Activated B cell treated with CpG ODN at 0.5 μM for 24 hours (primary cell): ENCODE results near the gene UTP25. TPM values are rescaled to one million over a fixed set of nuclear protein-coding genes. Genes with fewer than 3 reads are reported as not detected.

Experiments
- ATAC-seq: fragments of 200-7000 bp; cut with Tn5 transposase; one replicate; pipeline ENCODE4 v1.10.0; 2021; ENCODE audit warnings: low read depth, mild to moderate bottlenecking, moderate library complexity
- CTCF ChIA-PET: fragments of 350-600 bp; sonication (Branson Sonifier 250); formaldehyde crosslinking; loops from one replicate; lab custom pipeline; 2021; ENCODE audit warnings: antibody characterized with exemption; lab: Charles Lee
- POLR2A ChIA-PET: fragments of 350-600 bp; sonication (Branson Sonifier 250); formaldehyde crosslinking; loops from one replicate; lab custom pipeline; 2021; ENCODE audit warnings: antibody characterized with exemption; lab: Charles Lee
- DNase-seq: peaks from one replicate; pipeline ENCODE4 v3.0.0; 2022
- H3K27ac Mint-ChIP-seq: one replicate; pipeline ENCODE4 v1.8.0; 2020; ENCODE audit warnings: mixed read lengths
- H3K27me3 Mint-ChIP-seq: one replicate; pipeline ENCODE4 v1.8.0; 2021; ENCODE audit warnings: mixed read lengths
- H3K36me3 Mint-ChIP-seq: one replicate; pipeline ENCODE4 v1.8.0; 2021; ENCODE audit warnings: low read depth, mixed read lengths
- H3K4me1 Mint-ChIP-seq: one replicate; pipeline ENCODE4 v1.8.0; 2021; ENCODE audit warnings: mixed read lengths
- H3K4me3 Mint-ChIP-seq: one replicate; pipeline ENCODE4 v1.8.0; 2020; ENCODE audit warnings: mild to moderate bottlenecking, mixed read lengths
- H3K9me3 Mint-ChIP-seq: one replicate; pipeline ENCODE4 v1.8.0; 2020; ENCODE audit warnings: mixed read lengths
- intact Hi-C: fragments of 100-400 bp; cut with micrococcal nuclease; formaldehyde crosslinking; loops from one replicate; pipeline ENCODE4 v1.15.1; 2024
- total RNA-seq: library from RNA; stranded (reverse); gene quantifications from 2 replicates; pipeline ENCODE4 v1.2.3, GENCODE V29; 2022
- TF ChIP-seq, protein P1 (sequence below): fragments of 200-600 bp; IDR thresholded peaks from one replicate; pipeline ENCODE4 v1.8.0; 2022; ENCODE audit warnings: antibody characterized with exemption, mild to moderate bottlenecking

UTP25 gene
- total RNA-seq, 1 donor from 2014 or later, result 15.4 TPM

GRCh38 chr1:209870151-209870831, 42.5 kb downstream of the UTP25 start:
- Mint-ChIP-seq H3K9me3 (peaks cover 10% of the 10 kb centered on the region), H3K4me1 (no peaks in the 10 kb centered on the region), H3K27ac (no peak overlapping the region), H3K4me3 (no peak overlapping the region), H3K36me3 (no peaks in the 10 kb centered on the region), H3K27me3 (peaks cover 20% of the 10 kb centered on the region)
- no peak for ATAC-seq
- intact Hi-C loops, result no loop called here
- POLR2A ChIA-PET, result no interaction called here
- TF ChIP-seq, protein P1, sequence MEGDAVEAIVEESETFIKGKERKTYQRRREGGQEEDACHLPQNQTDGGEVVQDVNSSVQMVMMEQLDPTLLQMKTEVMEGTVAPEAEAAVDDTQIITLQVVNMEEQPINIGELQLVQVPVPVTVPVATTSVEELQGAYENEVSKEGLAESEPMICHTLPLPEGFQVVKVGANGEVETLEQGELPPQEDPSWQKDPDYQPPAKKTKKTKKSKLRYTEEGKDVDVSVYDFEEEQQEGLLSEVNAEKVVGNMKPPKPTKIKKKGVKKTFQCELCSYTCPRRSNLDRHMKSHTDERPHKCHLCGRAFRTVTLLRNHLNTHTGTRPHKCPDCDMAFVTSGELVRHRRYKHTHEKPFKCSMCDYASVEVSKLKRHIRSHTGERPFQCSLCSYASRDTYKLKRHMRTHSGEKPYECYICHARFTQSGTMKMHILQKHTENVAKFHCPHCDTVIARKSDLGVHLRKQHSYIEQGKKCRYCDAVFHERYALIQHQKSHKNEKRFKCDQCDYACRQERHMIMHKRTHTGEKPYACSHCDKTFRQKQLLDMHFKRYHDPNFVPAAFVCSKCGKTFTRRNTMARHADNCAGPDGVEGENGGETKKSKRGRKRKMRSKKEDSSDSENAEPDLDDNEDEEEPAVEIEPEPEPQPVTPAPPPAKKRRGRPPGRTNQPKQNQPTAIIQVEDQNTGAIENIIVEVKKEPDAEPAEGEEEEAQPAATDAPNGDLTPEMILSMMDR, result no peak
- DNase-seq, result no peak
- CTCF ChIA-PET, result interaction anchor here (1.0 kb wide), 1 partner anchor 10 kb away, joined by 3 read pairs; no protein-coding TSS in a partner anchor

DNA sequence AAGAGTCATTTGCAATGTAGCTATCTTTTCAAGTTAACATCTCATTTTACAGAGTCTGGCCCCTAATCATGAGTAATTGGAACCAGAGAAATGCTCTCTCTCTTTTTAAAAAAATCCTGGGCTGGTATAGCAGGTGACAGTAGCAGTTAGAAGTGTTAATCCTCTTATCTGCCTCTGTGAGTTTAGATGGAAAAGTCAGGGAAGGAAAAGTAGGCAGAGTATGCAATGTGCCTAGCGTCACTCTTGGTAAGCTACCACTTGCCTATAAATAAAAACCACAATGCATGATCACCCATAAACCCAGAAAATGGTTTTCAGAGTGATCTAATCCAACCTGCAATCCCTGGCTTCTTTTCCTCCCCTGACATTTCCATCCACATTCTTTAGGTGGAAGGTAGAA, 43.2 kb downstream of the UTP25 start:
- ATAC-seq (no peak), DNase-seq (no peak)
- intact Hi-C loops, result no loop called here
- peaks cover 21% of the 10 kb centered on the region for H3K27me3 Mint-ChIP-seq
- TF ChIP-seq, protein P1, result no peak
- H3K9me3 Mint-ChIP-seq, result peaks cover 10% of the 10 kb centered on the region
- POLR2A ChIA-PET, result no interaction called here
- CTCF ChIA-PET, result interaction anchor here (1.0 kb wide), 1 partner anchor 11 kb away, joined by 3 read pairs; no protein-coding TSS in a partner anchor
- no peak overlapping the region for H3K4me3 Mint-ChIP-seq
- no peak overlapping the region for H3K27ac Mint-ChIP-seq
- H3K4me1 Mint-ChIP-seq, result no peaks in the 10 kb centered on the region
- H3K36me3 Mint-ChIP-seq, result no peaks in the 10 kb centered on the region

- Mint-ChIP-seq H3K27ac (no peak overlapping the region), H3K9me3 (peaks cover 6% of the 10 kb centered on the region), H3K4me1 (no peaks in the 10 kb centered on the region), H3K4me3 (no peak overlapping the region), H3K27me3 (peaks cover 19% of the 10 kb centered on the region), H3K36me3 (no peaks in the 10 kb centered on the region)
- TF ChIP-seq, protein P1, result no peak
- intact Hi-C loops, result no loop called here
- ChIA-PET CTCF (no interaction called here), POLR2A (no interaction called here)
- ATAC-seq, result no peak
- DNase-seq, result no peak
These were observed 43.7 kb downstream of the UTP25 start for GRCh38 chr1:209871430-209871829.

DNA sequence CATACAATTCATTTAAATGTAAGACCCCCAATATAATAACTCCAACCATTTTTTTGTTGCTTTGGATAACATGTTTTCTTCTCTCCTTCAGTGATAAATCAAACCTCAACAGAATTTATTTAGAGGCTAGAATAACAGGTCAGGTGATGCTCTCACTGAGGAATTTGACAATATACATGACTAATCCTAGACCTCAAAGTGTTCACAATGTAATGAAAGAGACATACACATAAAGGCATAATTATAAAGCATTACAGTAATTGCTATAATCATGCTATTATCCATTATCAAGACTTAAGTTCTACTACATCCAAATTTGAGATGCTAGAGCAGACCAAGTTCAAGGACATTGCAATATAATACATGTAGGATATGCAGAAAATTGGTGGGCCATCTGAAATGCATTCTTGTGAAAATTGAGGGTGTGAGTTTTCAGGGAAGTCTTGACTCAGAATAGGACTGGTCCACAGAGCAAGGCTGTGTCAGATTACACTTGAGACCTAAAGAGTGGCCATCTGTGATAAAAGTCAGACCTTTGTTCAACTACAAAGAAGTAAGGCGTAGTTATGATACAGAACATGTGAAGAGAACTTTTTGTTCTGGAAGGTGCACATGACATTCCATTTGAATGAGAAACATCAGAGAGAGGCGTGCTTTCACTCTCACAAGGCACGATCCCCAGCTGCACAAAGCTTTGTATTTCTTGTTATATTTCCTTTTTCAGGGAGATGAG, 45.5 kb downstream of the UTP25 start:
- POLR2A ChIA-PET, result no interaction called here
- no peaks in the 10 kb centered on the region for H3K4me1 Mint-ChIP-seq
- H3K9me3 Mint-ChIP-seq, result no peaks in the 10 kb centered on the region
- intact Hi-C loops, result no loop called here
- H3K27ac Mint-ChIP-seq, result no peak overlapping the region
- ATAC-seq, result no peak
- TF ChIP-seq, protein P1, result no peak
- no peaks in the 10 kb centered on the region for H3K36me3 Mint-ChIP-seq
- H3K27me3 Mint-ChIP-seq, result peaks cover 17% of the 10 kb centered on the region
- CTCF ChIA-PET, result interaction anchor here (0.8 kb wide), 1 partner anchor 9 kb away, joined by 3 read pairs; no protein-coding TSS in a partner anchor
- H3K4me3 Mint-ChIP-seq, result no peak overlapping the region
- DNase-seq, result no peak

GRCh38 chr1:209875515-209875914, 47.7 kb downstream of the UTP25 start:
- ATAC-seq (no peak), DNase-seq (no peak)
- Mint-ChIP-seq H3K4me3 (no peak overlapping the region), H3K4me1 (no peaks in the 10 kb centered on the region), H3K27me3 (peaks cover 20% of the 10 kb centered on the region), H3K27ac (no peak overlapping the region), H3K36me3 (no peaks in the 10 kb centered on the region), H3K9me3 (no peaks in the 10 kb centered on the region)
- TF ChIP-seq, protein P1, result no peak
- POLR2A ChIA-PET, result no interaction called here
- CTCF ChIA-PET, result no interaction called here
- intact Hi-C loops, result no loop called here
